GM21576 (cell line): Measurements from ENCODE around the gene OCRL.

Experiments used
- ATAC-seq: cut with Tn5 transposase; IDR thresholded peaks from one replicate; pipeline ENCODE4 v1.9.1; 2021; ENCODE audit warnings: mild to moderate bottlenecking, moderate library complexity; ENCODE audit not compliant: unreplicated experiment

OCRL gene

GRCh38 chrX:129631849-129632248 is 91.8 kb downstream of the OCRL start:
- ATAC-seq = no peak

GRCh38 chrX:129632443-129632842 is 92.4 kb downstream of the OCRL start:
- ATAC-seq = no peak

GRCh38 chrX:129634541-129634940 is 94.5 kb downstream of the OCRL start:
- no peak for ATAC-seq

GRCh38 chrX:129636175-129636681 is 96.2 kb downstream of the OCRL start:
- no peak for ATAC-seq

- ATAC-seq = peak; percentile 71
Measured at GRCh38 chrX:129637217-129638109, 97.4 kb downstream of the OCRL start.

- no peak for ATAC-seq
Measured at GRCh38 chrX:129638917-129639316, 98.9 kb downstream of the OCRL start.

- ATAC-seq = no peak
Measured at GRCh38 chrX:129640737-129641136, 100.7 kb downstream of the OCRL start.

GRCh38 chrX:129641469-129641868 is 101.4 kb downstream of the OCRL start:
- no peak for ATAC-seq

GRCh38 chrX:129641941-129642340 is 101.9 kb downstream of the OCRL start:
- no peak for ATAC-seq
